ENCODE data around the gene SYMPK. TPM values are rescaled to one million over a fixed set of nuclear protein-coding genes. Genes with fewer than 3 reads are reported as not detected.
"Not testable (repeated sequence)": the region's sequence is repeated elsewhere in the genome, so short reads cannot be mapped to it uniquely, and the experiment has no call there.

SYMPK gene
- total RNA-seq, 4 donors from 2014 or later = 28.4 to 36.6 (median 31.6) TPM

DNA sequence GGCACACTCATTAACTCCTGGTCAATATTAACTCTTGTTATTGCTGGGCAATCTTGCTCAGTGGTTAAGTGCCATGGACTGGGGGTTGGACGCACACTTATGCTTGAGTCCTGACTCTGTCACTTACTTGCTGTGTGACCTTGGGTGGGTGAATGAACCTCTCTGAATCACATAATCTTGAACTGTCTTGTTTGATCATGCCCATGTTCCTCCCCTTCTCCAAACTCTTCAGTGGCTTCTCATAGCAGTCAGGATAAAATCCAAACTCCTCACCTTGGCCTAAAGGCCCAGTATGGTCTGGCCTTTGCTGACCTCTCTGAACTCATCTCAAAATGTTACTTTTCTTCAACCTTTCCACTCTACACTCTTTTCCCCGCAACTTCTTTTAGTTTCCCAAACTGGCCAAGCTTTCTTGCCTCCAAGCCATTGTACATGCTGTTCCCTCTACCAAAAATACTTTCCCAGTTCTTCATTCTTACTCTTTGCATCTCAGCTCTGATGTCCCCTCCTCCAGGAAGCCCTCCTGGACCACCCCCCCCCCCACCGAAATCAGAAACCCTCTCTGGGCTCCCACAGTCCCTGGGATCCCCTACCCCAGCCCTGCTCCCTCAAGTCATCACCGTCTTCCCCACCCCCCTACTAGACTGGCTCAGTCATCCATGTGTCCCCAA is 37.1 kb upstream of the SYMPK start:
- no peak for DNase-seq
- TF ChIP-seq, protein P1, sequence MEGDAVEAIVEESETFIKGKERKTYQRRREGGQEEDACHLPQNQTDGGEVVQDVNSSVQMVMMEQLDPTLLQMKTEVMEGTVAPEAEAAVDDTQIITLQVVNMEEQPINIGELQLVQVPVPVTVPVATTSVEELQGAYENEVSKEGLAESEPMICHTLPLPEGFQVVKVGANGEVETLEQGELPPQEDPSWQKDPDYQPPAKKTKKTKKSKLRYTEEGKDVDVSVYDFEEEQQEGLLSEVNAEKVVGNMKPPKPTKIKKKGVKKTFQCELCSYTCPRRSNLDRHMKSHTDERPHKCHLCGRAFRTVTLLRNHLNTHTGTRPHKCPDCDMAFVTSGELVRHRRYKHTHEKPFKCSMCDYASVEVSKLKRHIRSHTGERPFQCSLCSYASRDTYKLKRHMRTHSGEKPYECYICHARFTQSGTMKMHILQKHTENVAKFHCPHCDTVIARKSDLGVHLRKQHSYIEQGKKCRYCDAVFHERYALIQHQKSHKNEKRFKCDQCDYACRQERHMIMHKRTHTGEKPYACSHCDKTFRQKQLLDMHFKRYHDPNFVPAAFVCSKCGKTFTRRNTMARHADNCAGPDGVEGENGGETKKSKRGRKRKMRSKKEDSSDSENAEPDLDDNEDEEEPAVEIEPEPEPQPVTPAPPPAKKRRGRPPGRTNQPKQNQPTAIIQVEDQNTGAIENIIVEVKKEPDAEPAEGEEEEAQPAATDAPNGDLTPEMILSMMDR (IDR thresholded peaks at IDR 0.05) = no peak
- no peak for TF ChIP-seq POLR2A (IDR thresholded peaks at IDR 0.05)
- no peak overlapping the region for H3K4me3 ChIP-seq
- no peaks in the 10 kb centered on the region for H3K9me3 ChIP-seq
- no peaks in the 10 kb centered on the region for H3K27me3 ChIP-seq
- whole genome bisulfite sequencing, 2 donors = 93 to 96% methylated on average over 4 of the region's 4 CpGs
- peaks cover 16 to 34% (median 16%) of the 10 kb centered on the region in 3 donors for H3K4me1 ChIP-seq
- peaks cover 6 to 51% (median 13%) of the 10 kb centered on the region in 3 donors for H3K36me3 ChIP-seq
- intact Hi-C loops (cut with DNase I) = no loop called here
- H3K27ac ChIP-seq = no peak overlapping the region

DNA sequence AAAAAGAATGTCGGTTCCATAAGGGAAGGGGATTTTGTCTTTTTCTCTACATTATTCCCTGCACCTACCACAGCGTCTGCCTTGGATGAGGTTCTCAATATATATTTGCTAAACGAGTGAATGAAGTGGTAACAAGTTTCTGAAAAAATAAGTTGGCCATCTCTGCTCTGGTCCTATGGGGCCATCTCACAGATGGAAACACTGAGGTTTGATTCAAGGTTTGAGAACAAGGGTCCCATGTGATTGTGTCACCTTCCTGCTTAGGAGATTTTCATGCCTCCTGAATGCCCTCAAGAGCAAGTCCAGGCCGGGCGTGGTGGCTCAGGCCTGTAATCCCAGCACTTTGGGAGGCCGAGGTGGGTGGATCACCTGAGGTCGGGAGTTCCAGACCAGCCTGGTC is 36.3 kb upstream of the SYMPK start:
- no peaks in the 10 kb centered on the region for H3K27me3 ChIP-seq
- H3K4me1 ChIP-seq = peaks cover 16 to 34% (median 16%) of the 10 kb centered on the region in 3 donors
- H3K9me3 ChIP-seq = no peaks in the 10 kb centered on the region
- H3K4me3 ChIP-seq = no peak overlapping the region
- no peak overlapping the region for H3K27ac ChIP-seq
- intact Hi-C loops (cut with DNase I) = no loop called here
- no peak for DNase-seq
- H3K36me3 ChIP-seq = peaks cover 9 to 60% (median 13%) of the 10 kb centered on the region in 3 donors
- 88 to 92% methylated on average over 7 of the region's 7 CpGs for WGBS, 2 donors
- TF ChIP-seq POLR2A (IDR thresholded peaks at IDR 0.05) = no peak
- TF ChIP-seq, protein P1 (IDR thresholded peaks at IDR 0.05) = no peak

DNA sequence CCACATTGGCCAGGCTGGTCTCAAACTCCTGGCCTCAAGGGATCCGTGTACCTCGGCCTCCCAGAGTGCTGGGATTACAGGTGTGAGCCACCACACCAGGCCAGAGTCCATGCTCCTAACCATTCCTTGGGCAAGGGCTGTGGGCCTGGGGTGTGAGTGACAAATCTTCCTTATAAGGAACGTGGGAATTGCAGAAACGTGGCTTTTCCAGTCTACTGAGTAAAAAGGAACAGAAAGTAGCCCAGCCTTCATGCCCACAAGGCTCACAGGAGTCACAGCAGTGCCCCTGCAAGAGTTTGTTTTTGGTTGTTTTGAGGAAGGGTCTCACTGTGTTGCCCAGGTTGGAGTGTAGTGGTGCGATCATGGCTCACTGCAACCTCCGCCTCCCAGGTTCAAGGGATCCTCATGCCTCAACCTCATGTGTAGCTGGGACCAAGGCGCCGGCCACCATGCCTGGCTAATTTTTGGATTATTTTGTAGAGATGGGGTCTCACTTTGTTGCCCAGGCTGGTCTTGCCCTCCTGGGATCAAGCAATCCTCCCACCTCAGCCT is 34.4 kb upstream of the SYMPK start:
- H3K36me3 ChIP-seq = peaks cover 9 to 66% (median 13%) of the 10 kb centered on the region in 3 donors
- intact Hi-C loops (cut with DNase I) = no loop called here

DNA sequence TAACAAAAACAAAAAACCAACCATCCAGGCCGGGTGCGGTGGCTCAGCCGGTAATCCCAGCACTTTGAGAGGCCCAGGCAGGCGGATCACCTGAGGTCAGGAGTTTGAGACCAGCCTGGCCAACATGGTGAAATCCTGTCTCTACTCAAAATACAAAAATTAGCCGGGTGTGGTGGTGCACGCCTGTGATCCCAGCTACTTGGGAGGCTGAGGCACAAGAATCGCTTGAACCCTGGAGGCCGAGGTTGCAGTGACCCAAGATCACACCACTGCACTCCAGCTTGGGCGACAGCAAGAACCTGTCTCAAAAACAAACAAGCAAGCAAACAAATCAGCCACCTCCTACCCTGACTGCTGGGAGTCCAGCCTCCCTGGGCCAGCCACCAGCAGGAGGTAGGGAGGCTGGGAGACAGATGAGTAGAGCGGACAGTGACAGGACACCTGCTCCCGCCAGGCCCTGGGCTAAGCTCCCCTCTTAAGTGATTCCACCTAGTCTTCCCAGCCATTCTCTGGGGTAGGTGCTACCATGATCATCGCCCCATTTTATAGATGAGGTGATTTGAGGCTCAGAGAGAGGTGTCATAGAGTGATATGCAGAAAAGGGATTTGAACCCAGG is 33.1 kb upstream of the SYMPK start:
- Histone ChIP-seq H3K36me3 (peaks cover 9 to 72% (median 13%) of the 10 kb centered on the region in 3 donors), H3K4me1 (peaks cover 6 to 14% (median 8%) of the 10 kb centered on the region in 3 donors), H3K27ac (peak overlapping the region in 1 of 4 donors; percentile 23)
- WGBS, 2 donors = 94 to 96% methylated on average over 6 to 11 of the region's 12 CpGs
- DNase-seq; H3K4me3 ChIP-seq; H3K27me3 ChIP-seq; intact Hi-C loops (cut with DNase I); H3K9me3 ChIP-seq: not testable (repeated sequence)

More for the DNA sequence above, 34.4 kb upstream of the SYMPK start:
- Histone ChIP-seq H3K27me3 (no peaks in the 10 kb centered on the region), H3K4me1 (peaks cover 10 to 26% (median 11%) of the 10 kb centered on the region in 3 donors), H3K4me3 (no peak overlapping the region), H3K27ac (no peak overlapping the region), H3K9me3 (no peaks in the 10 kb centered on the region)
- WGBS, 2 donors = 92 to 96% methylated on average over 3 to 6 of the region's 8 CpGs
- no peak for DNase-seq
- TF ChIP-seq, protein P1 (IDR thresholded peaks at IDR 0.05) = no peak
- no peak for TF ChIP-seq POLR2A (IDR thresholded peaks at IDR 0.05)

DNA sequence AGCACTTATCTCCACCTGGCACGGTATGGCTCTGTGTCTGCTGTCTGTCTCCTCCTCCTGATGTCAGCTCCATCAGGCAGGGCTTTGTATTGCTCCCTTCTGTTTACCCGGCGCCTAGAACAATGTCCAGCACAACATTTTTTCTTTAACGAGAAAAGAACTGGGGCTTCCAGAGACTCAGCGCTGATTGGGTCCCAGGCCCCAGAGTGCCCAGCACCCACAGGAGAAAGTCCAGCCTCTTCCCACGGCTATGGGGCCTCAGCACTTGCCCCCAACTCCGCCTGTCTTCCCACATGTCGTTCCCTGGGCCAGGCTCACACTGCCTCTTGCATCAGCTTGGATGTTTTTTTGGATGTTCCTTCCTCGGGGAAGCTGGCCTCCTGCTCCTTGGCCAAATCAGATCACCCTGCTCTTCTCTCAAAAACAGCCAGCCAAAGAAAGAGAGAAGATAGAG is 32.6 kb upstream of the SYMPK start:
- no peak for DNase-seq
- Histone ChIP-seq H3K9me3 (no peaks in the 10 kb centered on the region), H3K4me1 (peaks cover under 1 to 9% (median 3%) of the 10 kb centered on the region in 3 donors), H3K27me3 (no peaks in the 10 kb centered on the region), H3K36me3 (peaks cover 9 to 78% (median 13%) of the 10 kb centered on the region in 3 donors), H3K4me3 (no peak overlapping the region), H3K27ac (no peak overlapping the region)
- intact Hi-C loops (cut with DNase I) = no loop called here
- WGBS, 2 donors = 87 to 94% methylated on average over 3 to 8 of the region's 9 CpGs
- TF ChIP-seq, protein P1 (IDR thresholded peaks at IDR 0.05) = no peak
- no peak for TF ChIP-seq POLR2A (IDR thresholded peaks at IDR 0.05)
